Central memory CD8-positive, alpha-beta T cell (primary cell): ENCODE measurements around the gene ISG15.
"Not testable (repeated sequence)": the region's sequence is repeated elsewhere in the genome, so short reads cannot be mapped to it uniquely, and the experiment has no call there.

Experiments used
- ATAC-seq: fragments of 150-1000 bp; cut with Tn5 transposase; replicated peaks from 2 replicates; pipeline ENCODE4 v1.10.0; 2022; ENCODE audit warnings: mild to moderate bottlenecking, moderate FRiP score, moderate number of reproducible peaks; ENCODE audit not compliant: poor library complexity, severe bottlenecking; ENCODE audit errors: extremely low read depth
- DNase-seq, 2 donors: peaks; one replicate each; pipeline ENCODE4 v3.0.0; 2021; ENCODE audit warnings: low spot score in 2 of 2
- H3K27ac Mint-ChIP-seq: one replicate; pipeline ENCODE4 v1.8.0; 2022; ENCODE audit warnings: low read depth, mild to moderate bottlenecking, moderate library complexity, mixed read lengths
- H3K27me3 Mint-ChIP-seq: one replicate; pipeline ENCODE4 v1.8.0; 2022; ENCODE audit warnings: mixed read lengths
- H3K36me3 Mint-ChIP-seq: one replicate; pipeline ENCODE4 v1.8.0; 2022; ENCODE audit warnings: mild to moderate bottlenecking, moderate library complexity, mixed read lengths; ENCODE audit not compliant: insufficient read depth
- H3K4me1 Mint-ChIP-seq: one replicate; pipeline ENCODE4 v1.8.0; 2022; ENCODE audit warnings: mixed read lengths
- H3K4me3 Mint-ChIP-seq: one replicate; pipeline ENCODE4 v1.8.0; 2022; ENCODE audit warnings: mild to moderate bottlenecking, moderate library complexity, mixed read lengths
- H3K9me3 Mint-ChIP-seq: one replicate; pipeline ENCODE4 v1.8.0; 2022; ENCODE audit warnings: mixed read lengths

ISG15 gene

GRCh38 chr1:1024149-1024770 is 11.0 kb downstream of the ISG15 start:
- ATAC-seq (no peak), DNase-seq (no peak)
- Mint-ChIP-seq H3K27ac (no peak overlapping the region), H3K4me3 (no peak overlapping the region), H3K36me3 (peaks cover 2% of the 10 kb centered on the region), H3K27me3 (peaks cover 16% of the 10 kb centered on the region), H3K9me3 (no peaks in the 10 kb centered on the region), H3K4me1 (no peaks in the 10 kb centered on the region)

DNA sequence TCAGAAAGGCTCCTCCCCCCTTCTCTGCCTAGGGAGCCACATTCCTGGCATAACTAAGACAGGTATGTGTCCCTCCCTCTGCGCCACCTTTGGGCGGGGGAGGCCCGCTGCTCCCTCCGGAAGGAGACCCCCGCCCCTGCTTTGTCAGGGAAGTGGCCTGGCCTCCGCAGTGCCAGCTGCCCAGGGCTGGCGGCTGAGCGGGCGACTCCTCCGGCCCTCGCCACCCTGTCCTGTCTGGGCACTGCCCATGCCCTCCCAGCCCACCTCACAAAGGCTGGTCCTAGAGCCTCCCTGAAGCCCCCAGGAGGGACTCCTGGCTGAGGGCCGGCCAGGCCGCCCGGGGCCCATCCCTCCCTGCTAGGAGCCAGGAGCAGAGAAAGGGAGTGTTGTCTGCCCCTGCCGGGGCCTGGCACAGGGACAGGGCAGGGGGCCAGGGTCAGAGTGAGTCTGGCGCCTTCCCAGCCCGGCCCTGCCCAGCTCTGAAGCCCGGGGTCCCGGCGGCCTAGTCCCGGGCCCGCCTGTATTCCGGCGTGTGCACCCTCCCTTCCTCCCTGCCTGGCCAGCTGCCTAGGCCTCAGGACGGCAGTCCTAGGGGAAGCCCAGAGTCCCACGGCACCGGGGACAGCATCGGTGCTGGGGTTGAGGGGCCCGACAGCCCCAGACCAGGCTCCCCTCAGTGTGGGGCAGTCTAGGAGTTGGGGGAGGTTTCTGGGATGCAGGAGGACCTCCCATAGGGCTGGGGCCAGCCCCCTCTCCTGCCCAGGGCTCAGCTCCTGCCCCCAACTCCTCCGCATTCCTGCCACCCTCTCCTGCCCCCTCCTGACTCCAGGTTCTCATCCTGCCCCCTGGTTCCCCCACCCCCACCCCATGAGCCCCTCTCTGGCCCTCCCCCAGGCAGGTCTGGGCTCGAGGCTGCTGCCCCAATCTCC is 11.7 kb downstream of the ISG15 start:
- peaks cover 2% of the 10 kb centered on the region for H3K36me3 Mint-ChIP-seq
- no peak for DNase-seq

GRCh38 chr1:1025730-1026129 is 12.4 kb downstream of the ISG15 start:
- ATAC-seq (no peak), DNase-seq (no peak)
- Mint-ChIP-seq H3K27me3 (peaks cover 16% of the 10 kb centered on the region), H3K4me1 (no peaks in the 10 kb centered on the region), H3K4me3 (no peak overlapping the region), H3K27ac (no peak overlapping the region), H3K9me3 (no peaks in the 10 kb centered on the region), H3K36me3 (peaks cover 2% of the 10 kb centered on the region)

More for the DNA sequence above, 11.7 kb downstream of the ISG15 start:
- Mint-ChIP-seq H3K9me3 (no peaks in the 10 kb centered on the region), H3K27me3 (peaks cover 16% of the 10 kb centered on the region), H3K4me1 (no peaks in the 10 kb centered on the region), H3K4me3 (no peak overlapping the region), H3K27ac (no peak overlapping the region)
- ATAC-seq, result no peak

GRCh38 chr1:1026599-1027413 is 13.5 kb downstream of the ISG15 start:
- Mint-ChIP-seq H3K4me1 (no peaks in the 10 kb centered on the region), H3K4me3 (no peak overlapping the region), H3K27me3 (peaks cover 18% of the 10 kb centered on the region), H3K36me3 (no peaks in the 10 kb centered on the region), H3K9me3 (no peaks in the 10 kb centered on the region), H3K27ac (no peak overlapping the region)
- ATAC-seq (no peak), DNase-seq (no peak)

- Mint-ChIP-seq H3K27me3 (peaks cover 19% of the 10 kb centered on the region), H3K9me3 (no peaks in the 10 kb centered on the region), H3K4me1 (peaks cover 8% of the 10 kb centered on the region), H3K4me3 (no peak overlapping the region), H3K36me3 (peaks cover 2% of the 10 kb centered on the region), H3K27ac (no peak overlapping the region)
- DNase-seq (no peak), ATAC-seq (no peak)
Measured at GRCh38 chr1:1027791-1028190, 14.5 kb downstream of the ISG15 start.

DNA sequence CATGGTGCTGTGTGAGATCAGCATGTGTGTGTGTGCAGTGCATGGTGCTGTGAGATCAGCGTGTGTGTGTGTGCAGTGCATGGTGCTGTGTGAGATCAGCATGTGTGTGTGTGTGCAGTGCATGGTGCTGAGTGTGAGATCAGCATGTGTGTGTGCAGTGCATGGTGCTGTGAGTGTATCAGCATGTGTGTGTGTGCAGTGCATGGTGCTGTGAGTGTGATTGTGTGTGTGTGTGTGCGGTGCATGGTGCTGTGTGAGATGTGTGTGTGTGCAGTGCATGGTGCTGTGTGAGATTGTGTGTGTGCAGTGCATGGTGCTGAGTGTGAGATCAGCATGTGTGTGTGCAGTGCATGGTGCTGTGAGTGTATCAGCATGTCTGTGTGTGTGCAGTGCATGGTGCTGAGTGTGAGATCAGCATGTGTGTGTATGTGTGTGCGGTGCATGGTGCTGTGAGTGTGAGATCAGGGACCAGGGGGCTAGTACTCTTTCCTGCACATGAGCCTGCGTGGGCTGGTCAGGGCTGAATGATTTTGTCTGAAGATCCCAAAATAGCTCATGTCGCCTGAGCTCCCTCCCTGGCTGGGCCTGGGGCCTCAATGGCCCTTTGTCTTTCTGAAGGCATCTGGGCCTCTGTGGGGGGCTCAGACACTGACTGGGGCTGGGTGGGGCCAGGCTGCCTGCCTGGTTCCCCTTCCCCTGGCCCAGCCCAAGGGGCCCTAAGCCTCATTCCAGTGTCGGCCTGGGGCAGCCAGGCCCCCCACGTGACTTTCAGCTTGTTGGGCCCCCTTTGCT is 17.8 kb downstream of the ISG15 start:
- not testable (repeated sequence) for DNase-seq, H3K4me3 Mint-ChIP-seq, H3K36me3 Mint-ChIP-seq, H3K4me1 Mint-ChIP-seq, H3K27ac Mint-ChIP-seq, ATAC-seq, H3K9me3 Mint-ChIP-seq
- peaks cover 22% of the 10 kb centered on the region for H3K27me3 Mint-ChIP-seq

DNA sequence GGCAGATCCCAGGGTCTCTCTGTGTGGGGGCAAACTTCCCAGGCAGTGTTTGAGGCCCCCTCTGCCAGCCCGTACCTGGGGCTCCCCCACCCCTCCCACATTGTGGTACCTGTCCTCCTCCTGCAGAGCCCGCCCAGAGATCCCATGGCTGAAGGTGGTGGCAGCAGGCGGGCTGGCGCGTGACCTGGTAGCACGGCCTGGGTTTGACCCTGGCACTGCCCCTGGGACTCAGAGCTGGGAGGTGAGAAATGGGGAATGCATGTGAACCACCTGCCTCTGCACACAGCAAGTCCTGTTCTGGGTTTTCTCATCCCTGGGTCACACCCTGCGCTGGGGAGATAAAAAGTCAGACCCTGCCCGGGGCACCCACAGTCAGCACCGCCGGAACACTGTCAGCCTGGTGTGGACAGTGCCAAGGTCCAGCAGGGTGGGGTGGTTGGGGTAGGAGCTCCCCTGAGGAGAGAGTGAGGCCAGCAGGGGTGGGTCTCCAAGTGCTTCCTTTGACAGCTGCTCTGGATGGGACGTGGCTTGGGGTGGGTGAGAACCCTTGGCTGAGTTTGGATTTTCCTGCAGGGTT is 18.4 kb downstream of the ISG15 start:
- ATAC-seq, result no peak
- no peaks in the 10 kb centered on the region for H3K9me3 Mint-ChIP-seq
- H3K27ac Mint-ChIP-seq, result peak overlapping the region; percentile 55
- H3K27me3 Mint-ChIP-seq, result peaks cover 29% of the 10 kb centered on the region
- H3K36me3 Mint-ChIP-seq, result peaks cover 2% of the 10 kb centered on the region
- H3K4me3 Mint-ChIP-seq, result peak overlapping the region; percentile 70
- no peak for DNase-seq
- peaks cover 8% of the 10 kb centered on the region for H3K4me1 Mint-ChIP-seq

DNA sequence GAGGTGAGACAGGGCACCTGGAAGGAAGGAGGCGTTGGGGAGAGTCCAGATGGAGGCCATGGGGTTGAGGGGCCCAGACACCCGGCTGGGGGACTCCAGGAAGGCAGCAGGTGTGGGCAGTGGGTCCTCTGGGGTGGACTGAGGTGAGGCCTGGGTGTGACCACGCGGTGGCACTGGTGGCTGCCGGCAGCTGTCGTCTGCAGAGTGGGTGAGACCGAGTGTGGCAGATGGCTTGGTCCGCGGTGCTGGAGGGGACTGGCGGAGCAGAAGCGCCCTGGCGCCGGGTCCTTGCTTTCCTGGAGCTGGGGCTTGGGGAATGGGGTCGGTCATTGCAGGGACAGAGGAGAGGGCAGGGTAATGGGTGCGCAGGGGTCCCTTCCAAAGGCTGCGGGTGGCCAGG is 19.1 kb downstream of the ISG15 start:
- ATAC-seq (no peak), DNase-seq (no peak)

DNA sequence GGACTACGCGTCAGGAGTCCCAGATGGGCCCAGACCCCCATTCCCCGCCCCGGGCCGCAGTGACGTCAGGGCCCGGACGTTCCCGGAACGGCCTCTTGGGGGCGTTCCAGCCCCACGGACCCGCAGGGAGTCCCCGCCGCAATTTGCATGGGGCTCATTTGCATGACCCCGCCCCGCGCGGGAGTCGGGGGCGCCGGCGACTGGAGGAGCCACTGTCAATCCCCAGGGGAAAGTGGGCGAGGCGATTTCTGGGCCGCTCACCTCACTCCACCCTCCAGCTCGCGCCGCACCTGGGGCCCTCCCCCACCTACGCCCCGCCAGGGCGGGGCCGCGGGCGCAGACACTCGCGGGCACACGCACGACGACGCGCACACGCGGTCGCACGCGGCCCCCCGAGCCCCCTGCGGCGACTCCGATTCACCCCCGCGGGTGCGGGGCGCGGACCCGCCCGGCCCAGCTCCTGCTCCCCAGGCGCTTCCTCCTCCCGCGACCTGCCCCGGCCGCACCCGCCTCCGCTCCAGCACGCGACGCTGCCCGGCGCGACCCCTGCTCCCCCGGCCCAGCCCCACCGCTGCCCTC is 19.8 kb downstream of the ISG15 start:
- no peak overlapping the region for H3K27ac Mint-ChIP-seq
- no peaks in the 10 kb centered on the region for H3K9me3 Mint-ChIP-seq
- ATAC-seq (peak; percentile 74), DNase-seq (peak; percentile 62 to 64)
- H3K27me3 Mint-ChIP-seq, result peaks cover 36% of the 10 kb centered on the region
- peak overlapping the region; percentile 70 for H3K4me3 Mint-ChIP-seq
- peaks cover 2% of the 10 kb centered on the region for H3K36me3 Mint-ChIP-seq
- H3K4me1 Mint-ChIP-seq, result peaks cover 8% of the 10 kb centered on the region

More for the DNA sequence above, 19.1 kb downstream of the ISG15 start:
- Mint-ChIP-seq H3K4me1 (peaks cover 8% of the 10 kb centered on the region), H3K9me3 (no peaks in the 10 kb centered on the region), H3K4me3 (peak overlapping the region; percentile 70), H3K27ac (peak overlapping the region; percentile 55), H3K36me3 (peaks cover 2% of the 10 kb centered on the region), H3K27me3 (peaks cover 32% of the 10 kb centered on the region)

GRCh38 chr1:1033731-1034438 is 20.6 kb downstream of the ISG15 start:
- Mint-ChIP-seq H3K27ac (no peak overlapping the region), H3K4me1 (peaks cover 13% of the 10 kb centered on the region), H3K9me3 (no peaks in the 10 kb centered on the region), H3K27me3 (peaks cover 44% of the 10 kb centered on the region), H3K36me3 (peaks cover 2% of the 10 kb centered on the region), H3K4me3 (peak overlapping the region; percentile 34)
- no peak for DNase-seq
- no peak for ATAC-seq

DNA sequence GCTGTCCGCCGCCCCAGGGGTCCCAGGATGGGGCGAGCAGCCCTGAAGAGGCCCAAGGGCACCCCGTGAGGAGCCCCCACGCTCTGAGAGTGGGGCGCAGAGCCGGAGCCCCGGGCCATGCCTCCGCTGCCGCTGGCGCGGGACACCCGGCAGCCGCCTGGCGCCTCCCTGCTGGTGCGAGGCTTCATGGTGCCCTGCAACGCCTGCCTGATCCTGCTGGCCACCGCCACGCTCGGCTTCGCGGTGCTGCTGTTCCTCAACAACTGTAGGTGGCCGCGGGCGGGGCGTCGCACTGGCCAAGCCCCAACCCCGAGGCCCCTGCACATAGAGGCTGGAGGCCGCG is 21.1 kb downstream of the ISG15 start:
- DNase-seq (no peak), ATAC-seq (no peak)
- peaks cover 17% of the 10 kb centered on the region for H3K4me1 Mint-ChIP-seq
- H3K9me3 Mint-ChIP-seq, result no peaks in the 10 kb centered on the region
- peaks cover 2% of the 10 kb centered on the region for H3K36me3 Mint-ChIP-seq
- H3K4me3 Mint-ChIP-seq, result peak overlapping the region; percentile 34
- no peak overlapping the region for H3K27ac Mint-ChIP-seq
- peaks cover 47% of the 10 kb centered on the region for H3K27me3 Mint-ChIP-seq
